Epithelial cell of esophagus (primary cell): ENCODE results near the gene PBX4.

Experiments
- DNase-seq: peaks from one replicate; pipeline ENCODE4 v3.0.0; 2010; ENCODE audit warnings: low read depth
- H3K4me3 ChIP-seq: 2 replicates; pipeline ENCODE4 v1.5.1; 2011; ENCODE audit warnings: mild to moderate bottlenecking, low read length, control low read depth
- TF ChIP-seq, protein P1 (sequence below): IDR thresholded peaks from 2 replicates; pipeline ENCODE4 v1.5.1; 2011; ENCODE audit warnings: low read depth, mild to moderate bottlenecking, low read length, control low read depth, inconsistent platforms; ENCODE audit not compliant: insufficient read depth; ENCODE audit errors: missing control alignments

The PBX4 gene

GRCh38 chr19:19553670-19554069 lies 64.8 kb downstream of the PBX4 start:
- TF ChIP-seq, protein P1, sequence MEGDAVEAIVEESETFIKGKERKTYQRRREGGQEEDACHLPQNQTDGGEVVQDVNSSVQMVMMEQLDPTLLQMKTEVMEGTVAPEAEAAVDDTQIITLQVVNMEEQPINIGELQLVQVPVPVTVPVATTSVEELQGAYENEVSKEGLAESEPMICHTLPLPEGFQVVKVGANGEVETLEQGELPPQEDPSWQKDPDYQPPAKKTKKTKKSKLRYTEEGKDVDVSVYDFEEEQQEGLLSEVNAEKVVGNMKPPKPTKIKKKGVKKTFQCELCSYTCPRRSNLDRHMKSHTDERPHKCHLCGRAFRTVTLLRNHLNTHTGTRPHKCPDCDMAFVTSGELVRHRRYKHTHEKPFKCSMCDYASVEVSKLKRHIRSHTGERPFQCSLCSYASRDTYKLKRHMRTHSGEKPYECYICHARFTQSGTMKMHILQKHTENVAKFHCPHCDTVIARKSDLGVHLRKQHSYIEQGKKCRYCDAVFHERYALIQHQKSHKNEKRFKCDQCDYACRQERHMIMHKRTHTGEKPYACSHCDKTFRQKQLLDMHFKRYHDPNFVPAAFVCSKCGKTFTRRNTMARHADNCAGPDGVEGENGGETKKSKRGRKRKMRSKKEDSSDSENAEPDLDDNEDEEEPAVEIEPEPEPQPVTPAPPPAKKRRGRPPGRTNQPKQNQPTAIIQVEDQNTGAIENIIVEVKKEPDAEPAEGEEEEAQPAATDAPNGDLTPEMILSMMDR: no peak
- no peak overlapping the region for H3K4me3 ChIP-seq

GRCh38 chr19:19552798-19553197 lies 65.7 kb downstream of the PBX4 start:
- TF ChIP-seq, protein P1: peak; percentile 72
- no peak overlapping the region for H3K4me3 ChIP-seq
- peak; percentile 43 for DNase-seq

More at GRCh38 chr19:19553670-19554069, 64.8 kb downstream of the PBX4 start:
- DNase-seq: no peak

DNA sequence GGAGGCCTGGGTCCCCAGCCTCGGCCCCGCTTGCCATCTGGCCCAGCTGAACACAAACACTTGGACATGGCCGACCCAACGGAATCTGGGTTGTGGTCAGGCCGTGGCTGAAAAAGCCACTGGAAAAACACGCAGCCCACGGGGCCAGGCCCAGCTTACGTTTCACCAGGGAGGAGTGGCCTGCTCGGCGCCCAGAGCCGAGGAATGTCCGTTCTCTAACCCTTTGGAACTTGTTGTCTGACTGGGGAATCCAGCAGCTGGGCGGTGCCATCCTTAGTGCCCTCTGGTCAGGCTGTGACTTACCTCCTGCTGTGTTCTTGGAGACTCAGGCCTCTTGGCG lies 66.7 kb downstream of the PBX4 start:
- DNase-seq: no peak
- H3K4me3 ChIP-seq: no peak overlapping the region
- TF ChIP-seq, protein P1: no peak

DNA sequence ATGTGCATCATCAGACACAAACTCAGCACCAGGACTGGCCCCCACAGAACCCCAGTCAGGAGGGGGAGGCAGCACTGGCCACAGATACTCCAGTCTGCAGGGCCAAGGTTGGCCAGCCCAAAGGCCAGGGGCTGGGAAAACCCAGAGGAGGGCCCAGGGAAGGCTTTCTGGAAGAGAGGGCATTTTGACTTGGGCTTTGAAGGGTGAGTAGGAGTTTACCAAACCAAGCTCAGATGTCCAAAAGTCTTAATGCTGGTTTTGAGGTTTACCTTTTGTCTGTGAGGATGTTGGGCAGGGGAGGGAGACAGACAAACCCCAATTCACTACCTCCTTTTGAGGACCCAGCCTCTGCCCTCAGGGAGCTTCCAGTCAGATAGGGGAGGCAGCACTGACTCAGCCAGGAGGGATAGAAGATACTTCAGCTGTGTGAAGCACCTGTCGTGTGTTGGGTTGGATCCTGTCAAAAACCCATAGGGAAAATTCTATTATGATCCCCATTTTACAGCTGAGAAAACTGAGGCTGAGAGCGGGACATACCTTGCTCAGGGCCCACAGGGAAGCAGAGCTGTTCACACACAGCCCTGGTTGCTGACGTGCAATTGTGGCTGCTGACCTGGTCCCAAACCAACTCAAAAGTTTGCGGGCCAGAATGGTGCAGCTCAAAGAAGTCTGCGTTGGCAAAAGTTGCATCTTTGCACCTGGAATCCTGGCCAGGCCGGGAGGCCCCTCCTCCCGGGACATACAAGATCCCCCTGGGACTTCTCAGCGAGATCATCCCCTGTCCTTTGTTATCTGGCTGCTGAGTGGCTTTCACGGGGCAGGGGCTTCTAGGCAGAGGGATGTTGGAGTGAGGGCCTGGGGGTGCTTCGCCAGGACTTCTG lies 67.3 kb downstream of the PBX4 start:
- H3K4me3 ChIP-seq: no peak overlapping the region
- TF ChIP-seq, protein P1: no peak
- DNase-seq: no peak

DNA sequence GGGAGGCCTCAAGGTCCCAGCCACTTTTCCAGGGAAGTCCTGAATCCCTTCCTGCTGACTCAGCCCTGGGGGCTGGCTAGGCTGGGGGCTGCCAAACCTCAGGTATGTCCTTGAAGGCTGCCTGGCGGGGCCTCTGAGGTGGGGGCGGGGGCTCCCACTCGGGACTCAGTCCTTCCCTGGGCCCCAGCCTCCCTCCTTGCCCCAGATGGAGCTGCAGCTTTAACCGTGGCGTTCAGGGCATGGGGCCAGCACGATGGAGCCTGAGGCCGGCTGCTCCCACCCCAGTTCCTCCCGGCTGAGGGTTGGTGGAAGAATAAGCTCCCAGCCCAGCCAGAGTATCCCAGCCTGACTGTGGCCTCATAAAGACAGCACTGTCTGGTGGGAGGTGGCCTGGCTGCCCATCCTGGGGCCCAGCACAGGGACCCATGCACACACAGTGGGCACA lies 68.0 kb downstream of the PBX4 start:
- H3K4me3 ChIP-seq: no peak overlapping the region
- DNase-seq: no peak
- TF ChIP-seq, protein P1: no peak

GRCh38 chr19:19549804-19550464 lies 68.6 kb downstream of the PBX4 start:
- no peak overlapping the region for H3K4me3 ChIP-seq
- DNase-seq: no peak
- TF ChIP-seq, protein P1: no peak
